ENCODE data around the gene TPGS2.
"Not testable (repeated sequence)": the region's sequence is repeated elsewhere in the genome, so short reads cannot be mapped to it uniquely, and the experiment has no call there.

TPGS2 gene

GRCh38 chr18:36786686-36787085 lies 42.1 kb downstream of the TPGS2 start:
- DNase-seq = no peak
- intact Hi-C loops (cut with DNase I) = no loop called here

DNA sequence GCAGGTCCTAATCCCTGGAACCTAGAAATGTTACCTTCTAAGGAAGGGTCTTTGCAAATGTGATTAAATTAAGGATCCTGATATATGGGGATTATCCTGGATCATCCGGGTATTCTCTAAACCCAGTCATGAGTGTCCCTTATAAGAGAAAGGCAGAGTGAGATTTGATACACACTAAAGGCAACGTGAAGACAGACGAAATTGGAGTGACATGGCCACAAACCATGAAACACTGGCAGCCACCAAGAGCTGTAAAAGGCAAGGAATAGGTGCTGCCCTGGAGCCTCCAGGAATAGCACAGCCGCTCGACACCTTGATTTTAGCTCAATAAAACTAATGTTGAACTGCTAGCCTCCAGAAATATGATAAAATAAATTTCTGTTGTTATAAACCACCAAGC lies 45.0 kb downstream of the TPGS2 start:
- no peak for DNase-seq
- intact Hi-C loops (cut with DNase I) = no loop called here

DNA sequence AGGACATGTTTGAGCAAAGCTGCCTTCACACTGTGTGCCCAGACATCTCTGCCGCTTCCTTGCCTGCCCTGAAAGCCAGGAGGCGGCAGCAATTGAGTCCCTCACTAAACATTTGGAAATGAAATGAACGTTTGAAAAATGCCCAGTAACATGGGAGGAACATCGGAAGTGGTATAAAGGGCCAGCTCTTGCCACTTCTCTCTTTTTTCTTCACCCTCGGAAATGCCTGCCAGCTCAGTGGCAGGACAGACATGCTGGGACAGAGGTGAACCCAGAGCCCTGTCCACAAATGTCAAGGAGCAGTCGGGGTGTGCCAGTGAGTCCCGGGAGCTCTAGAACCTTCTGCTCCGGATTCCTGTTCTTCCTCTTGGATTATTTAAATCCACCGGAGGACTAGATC lies 46.1 kb downstream of the TPGS2 start:
- no peak for DNase-seq
- intact Hi-C loops (cut with DNase I) = no loop called here

DNA sequence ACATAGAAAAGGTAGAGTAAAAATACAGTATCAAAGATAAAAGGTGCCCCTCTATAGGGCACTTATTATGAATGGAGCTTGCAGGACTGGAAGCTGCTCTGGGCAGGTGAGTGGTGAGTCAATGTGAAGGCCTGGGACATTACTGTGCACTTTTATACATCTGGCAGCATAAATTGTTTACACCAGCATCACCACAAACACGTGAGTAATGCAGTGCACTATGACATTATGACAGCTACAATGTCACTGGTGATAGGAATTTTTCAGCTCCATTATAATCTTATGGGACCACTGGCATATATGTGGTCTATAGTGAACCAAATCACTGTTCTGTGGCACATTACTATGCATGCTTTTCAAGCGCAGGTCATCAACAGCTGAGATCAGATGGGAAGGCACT lies 48.1 kb downstream of the TPGS2 start:
- DNase-seq = no peak
- intact Hi-C loops (cut with DNase I) = no loop called here

DNA sequence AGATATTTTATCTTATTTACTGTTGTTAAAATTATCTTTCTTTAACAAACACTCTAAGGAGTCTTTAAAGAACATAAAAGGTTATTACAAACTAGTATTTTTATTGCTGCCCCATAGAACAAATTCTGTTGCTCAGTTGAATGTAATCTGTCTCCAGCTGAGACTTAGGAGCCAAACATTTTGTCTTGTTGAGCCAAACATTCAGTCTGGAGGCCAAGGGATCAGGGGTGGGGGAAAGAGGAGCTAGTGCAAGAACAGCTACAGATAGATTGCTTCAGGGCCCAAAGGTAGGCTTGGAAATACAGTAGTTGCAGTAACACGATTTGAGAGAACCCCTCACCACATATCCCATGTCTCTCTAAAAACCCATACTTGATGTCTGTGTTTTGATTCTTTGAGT lies 51.2 kb downstream of the TPGS2 start:
- DNase-seq = no peak
- intact Hi-C loops (cut with DNase I) = no loop called here

- intact Hi-C loops (cut with DNase I) = no loop called here
- no peak for DNase-seq
These were observed 52.2 kb downstream of the TPGS2 start for GRCh38 chr18:36776650-36777049.

GRCh38 chr18:36775396-36775795 lies 53.4 kb downstream of the TPGS2 start:
- no peak for DNase-seq
- intact Hi-C loops (cut with DNase I) = no loop called here

GRCh38 chr18:36772241-36772723 lies 56.5 kb downstream of the TPGS2 start:
- intact Hi-C loops (cut with DNase I) = no loop called here
- no peak for DNase-seq

DNA sequence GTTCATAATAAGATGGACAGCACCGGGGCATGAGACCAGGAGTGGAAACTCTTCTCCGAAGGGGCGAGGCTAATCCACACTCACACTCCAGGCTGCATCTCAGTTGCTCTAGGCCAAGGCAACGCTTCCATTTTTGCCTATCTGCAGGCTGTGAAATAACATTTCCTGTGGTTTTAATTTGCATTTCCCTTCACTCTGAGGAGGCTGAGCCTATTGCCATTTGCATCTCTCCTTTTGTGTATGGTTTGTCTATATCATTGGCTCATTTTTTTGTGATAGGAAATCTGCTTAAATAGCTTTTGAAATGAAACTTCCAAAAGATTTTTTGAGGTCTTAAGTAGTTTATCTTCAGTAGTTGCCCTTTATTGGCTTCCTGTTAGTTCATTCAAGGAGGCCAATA lies 57.6 kb downstream of the TPGS2 start:
- intact Hi-C loops (cut with DNase I) = no loop called here
- no peak for DNase-seq

DNA sequence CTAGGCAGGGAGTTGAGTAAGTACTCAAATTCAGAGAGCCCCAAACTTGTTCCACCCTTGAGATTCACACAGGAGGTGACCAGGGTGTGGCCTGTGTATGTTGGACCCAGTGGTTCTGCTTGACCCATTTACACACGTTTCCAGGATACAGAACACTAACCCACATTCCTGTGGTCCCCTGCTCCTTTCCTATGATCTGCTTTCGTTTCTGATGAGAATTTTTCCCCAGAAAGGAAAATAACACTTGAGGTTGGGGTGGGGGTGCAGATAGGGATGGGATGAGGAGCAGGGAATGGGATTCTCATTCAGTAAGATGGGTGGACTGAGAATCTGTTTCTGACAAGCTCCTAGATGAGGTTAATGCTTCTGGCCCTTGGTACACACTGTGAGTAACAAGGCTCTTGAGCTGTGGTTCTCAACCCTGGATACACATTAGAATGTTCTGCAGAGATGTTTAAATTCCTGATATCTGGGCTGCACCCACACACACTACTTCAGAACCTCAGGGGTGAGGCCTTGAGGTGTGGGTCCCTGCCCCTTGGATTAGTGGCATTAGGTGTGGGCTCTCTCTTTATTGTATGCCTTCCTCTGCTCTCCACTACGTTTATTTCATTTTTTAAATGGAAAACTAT lies 58.4 kb downstream of the TPGS2 start:
- intact Hi-C loops (cut with DNase I) = no loop called here
- no peak for DNase-seq

- DNase-seq = peak in 3 of 42 donors; percentile 7 to 50 (median 36)
- intact Hi-C loops (cut with DNase I) = no loop called here
These were observed 59.0 kb downstream of the TPGS2 start for GRCh38 chr18:36769611-36770314.

DNA sequence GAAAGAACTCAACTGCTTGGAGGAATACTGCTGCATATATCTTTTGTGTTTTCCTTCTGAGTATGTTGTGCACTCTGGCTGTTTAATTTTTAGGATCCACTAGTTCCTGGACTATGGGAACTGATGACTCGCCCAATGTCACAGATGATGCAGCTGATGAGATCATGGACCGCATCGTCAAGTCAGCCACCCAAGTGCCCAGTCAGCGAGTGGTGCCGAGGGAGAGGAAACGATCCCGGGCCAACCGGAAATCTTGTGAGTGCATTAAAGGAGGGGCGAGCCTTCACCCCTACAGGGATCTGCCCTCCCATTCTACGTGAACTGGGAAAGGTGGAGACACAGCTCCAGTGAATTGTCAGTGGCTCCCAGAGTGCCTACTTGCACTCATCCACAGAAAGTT lies 59.6 kb downstream of the TPGS2 start:
- no peak for DNase-seq
- intact Hi-C loops (cut with DNase I) = no loop called here

GRCh38 chr18:36766836-36767235 lies 62.0 kb downstream of the TPGS2 start:
- no peak for DNase-seq
- intact Hi-C loops (cut with DNase I) = no loop called here

GRCh38 chr18:36762965-36763364 lies 65.8 kb downstream of the TPGS2 start:
- DNase-seq; intact Hi-C loops (cut with DNase I): not testable (repeated sequence)

GRCh38 chr18:36762074-36762473 lies 66.7 kb downstream of the TPGS2 start:
- intact Hi-C loops (cut with DNase I) = no loop called here

GRCh38 chr18:36761186-36761698 lies 67.6 kb downstream of the TPGS2 start:
- no peak for DNase-seq
- intact Hi-C loops (cut with DNase I) = no loop called here

More at GRCh38 chr18:36762074-36762473, 66.7 kb downstream of the TPGS2 start:
- no peak for DNase-seq

- intact Hi-C loops (cut with DNase I) = no loop called here
- DNase-seq = no peak
These were observed 68.2 kb downstream of the TPGS2 start for GRCh38 chr18:36760598-36760997.

DNA sequence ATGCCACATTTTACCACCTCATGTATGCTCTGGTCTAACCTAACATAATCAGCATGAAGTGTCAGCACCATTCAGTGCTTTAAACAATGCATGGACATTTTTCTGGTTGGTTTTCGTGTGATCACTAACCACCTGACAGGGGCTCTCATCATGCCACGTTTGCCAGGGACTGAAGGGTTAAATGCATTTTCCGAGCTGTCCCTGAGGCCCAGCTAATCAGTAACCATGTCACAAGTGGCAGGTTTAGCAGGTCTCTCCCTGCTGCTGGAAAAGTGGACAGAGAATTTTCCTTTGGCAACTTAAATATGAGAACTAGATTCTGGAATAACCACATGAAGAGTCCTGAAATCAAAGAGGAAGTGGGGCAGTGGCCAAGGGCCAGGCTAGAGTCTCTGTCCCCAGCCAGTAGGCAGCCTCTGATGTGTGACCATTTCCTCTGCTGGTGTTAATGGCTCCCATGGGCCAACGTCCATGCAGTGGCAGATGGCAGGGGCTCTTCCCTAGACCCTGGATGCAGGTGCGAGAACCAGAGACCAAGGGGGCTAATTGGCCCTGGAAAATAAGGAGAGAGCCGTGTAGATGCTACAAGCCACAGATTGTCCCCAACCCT lies 69.5 kb downstream of the TPGS2 start:
- intact Hi-C loops (cut with DNase I) = loop anchor here (5.0 kb wide), 1 partner anchor 67 kb away; no protein-coding TSS in a partner anchor
- DNase-seq = no peak

DNA sequence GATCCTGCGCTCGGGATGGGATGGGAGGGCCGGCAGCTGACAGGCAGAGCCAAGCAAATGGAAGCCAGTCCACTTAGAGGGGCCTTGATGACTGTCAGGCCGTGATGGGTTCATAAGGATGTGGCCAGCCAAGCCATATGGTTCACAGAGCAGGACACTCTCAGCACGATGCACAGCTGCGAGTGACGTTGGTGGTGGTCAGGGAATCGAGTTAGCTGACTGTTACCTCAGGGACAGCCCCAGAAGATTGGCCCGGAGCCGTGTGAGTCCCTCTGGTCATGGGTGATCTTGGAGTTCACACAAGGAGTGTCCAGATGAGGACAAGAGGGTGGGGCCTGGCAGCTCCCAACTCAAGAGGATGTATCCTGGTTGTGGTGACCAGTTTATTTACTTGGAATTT lies 70.2 kb downstream of the TPGS2 start:
- no peak for DNase-seq
- intact Hi-C loops (cut with DNase I) = loop anchor here (5.0 kb wide), 1 partner anchor 66 kb away; no protein-coding TSS in a partner anchor

DNA sequence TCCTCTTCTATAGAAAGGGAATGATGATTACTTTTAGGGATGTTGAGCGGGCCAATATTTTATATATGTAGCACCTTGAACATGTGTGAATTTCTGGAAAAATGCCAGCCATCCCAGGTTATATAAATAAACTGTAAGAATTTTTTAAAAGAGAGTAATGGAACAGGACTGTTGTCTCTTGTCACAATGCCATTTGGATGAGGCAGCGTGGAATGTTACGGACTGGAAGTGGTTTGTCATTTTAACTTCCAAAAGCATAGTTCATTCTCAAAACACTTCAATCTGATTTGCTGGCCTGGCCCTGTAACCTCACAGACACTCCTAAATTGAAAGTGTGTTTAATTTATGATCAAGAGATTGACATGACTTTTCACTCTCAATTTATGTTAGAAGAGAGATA lies 70.8 kb downstream of the TPGS2 start:
- intact Hi-C loops (cut with DNase I) = loop anchor here (5.0 kb wide), 1 partner anchor 66 kb away; no protein-coding TSS in a partner anchor
- no peak for DNase-seq
